Neuronal stem cell (in vitro differentiated cells): ENCODE data around the gene RARA.

ENCODE experiments used
- DNase-seq: peaks from one replicate; pipeline ENCODE4 v3.0.0-alpha.2; 2013; ENCODE audit warnings: low spot score
- H2AFZ ChIP-seq: one replicate; pipeline ENCODE4 v1.6.1; 2013; ENCODE audit warnings: mild to moderate bottlenecking, low read length, inconsistent platforms
- H2AK5ac ChIP-seq: 2 replicates; pipeline ENCODE4 v1.6.1; 2013; ENCODE audit warnings: low read depth, mild to moderate bottlenecking, inconsistent platforms, low read length, moderate library complexity, mixed read lengths
- H2BK120ac ChIP-seq: 2 replicates; pipeline ENCODE4 v1.6.1; 2013; ENCODE audit warnings: low read depth, mild to moderate bottlenecking, inconsistent platforms, low read length, moderate library complexity, mixed read lengths
- H2BK12ac ChIP-seq: one replicate; pipeline ENCODE4 v1.6.1; 2013; ENCODE audit warnings: low read length, inconsistent platforms
- H2BK15ac ChIP-seq: 2 replicates; pipeline ENCODE4 v1.6.1; 2013; ENCODE audit warnings: mild to moderate bottlenecking, low read length, inconsistent platforms, mixed read lengths
- H2BK5ac ChIP-seq: one replicate; pipeline ENCODE4 v1.6.1; 2013; ENCODE audit warnings: inconsistent platforms, mild to moderate bottlenecking, low read length, moderate library complexity
- H3K14ac ChIP-seq: one replicate; pipeline ENCODE4 v1.6.1; 2013; ENCODE audit warnings: low read length, inconsistent platforms
- H3K18ac ChIP-seq: 2 replicates; pipeline ENCODE4 v1.6.1; 2013; ENCODE audit warnings: low read length, inconsistent platforms
- H3K23ac ChIP-seq: 2 replicates; pipeline ENCODE4 v1.6.1; 2013; ENCODE audit warnings: low read depth, mild to moderate bottlenecking, mixed read lengths, low read length, inconsistent platforms; ENCODE audit not compliant: poor library complexity
- H3K27ac ChIP-seq: replicated peaks from 3 replicates; pipeline ENCODE4 v1.5.1; 2013; ENCODE audit warnings: low read length, inconsistent platforms
- H3K27me3 ChIP-seq, 3 experiments: 2 replicates each; pipeline ENCODE4 v1.6.1; 2013; ENCODE audit warnings: low read length in 3 of 3, mild to moderate bottlenecking in 2 of 3, inconsistent platforms in 1 of 3, low read depth in 1 of 3, mixed read lengths in 1 of 3, moderate library complexity in 1 of 3; ENCODE audit not compliant: control insufficient read depth in 3 of 3, insufficient read depth in 3 of 3
- H3K36me3 ChIP-seq, 2 donors: replicated peaks in 1 of 2; 2 replicates each; pipeline ENCODE4 v1.6.1; 2013; ENCODE audit warnings: low read length in 2 of 2; ENCODE audit not compliant: control insufficient read depth in 2 of 2, insufficient read depth in 2 of 2
- H3K4ac ChIP-seq: 2 replicates; pipeline ENCODE4 v1.6.1; 2013; ENCODE audit warnings: inconsistent platforms, mild to moderate bottlenecking, low read length, moderate library complexity
- H3K4me1 ChIP-seq, 2 donors: 1 replicate in 1 of 2; 2 replicates in 1 of 2; pipeline ENCODE4 v1.6.1; 2013; ENCODE audit warnings: low read length in 2 of 2, low read depth in 1 of 2; ENCODE audit not compliant: control insufficient read depth in 2 of 2, insufficient read depth in 1 of 2
- H3K4me2 ChIP-seq: one replicate; pipeline ENCODE4 v1.6.1; 2013; ENCODE audit warnings: mild to moderate bottlenecking, low read length, inconsistent platforms; ENCODE audit not compliant: insufficient read depth, poor library complexity, severe bottlenecking
- H3K4me3 ChIP-seq, 2 donors: 2 replicates each; pipeline ENCODE4 v1.5.1; 2013; ENCODE audit warnings: low read length in 2 of 2, mild to moderate bottlenecking in 2 of 2, inconsistent platforms in 1 of 2, moderate library complexity in 1 of 2
- H3K79me1 ChIP-seq: one replicate; pipeline ENCODE4 v1.6.1; 2013; ENCODE audit warnings: low read depth, mild to moderate bottlenecking, inconsistent platforms, low read length, moderate library complexity
- H3K9ac ChIP-seq: one replicate; pipeline ENCODE4 v1.6.1; 2013; ENCODE audit warnings: mild to moderate bottlenecking, low read depth, low read length, inconsistent platforms; ENCODE audit not compliant: poor library complexity
- H3K9me3 ChIP-seq, 2 donors: replicated peaks in 1 of 2; 2 replicates each; pipeline versions ENCODE3 to v1.6.1; 2013; ENCODE audit warnings: low read length in 2 of 2, mild to moderate bottlenecking in 2 of 2, inconsistent platforms in 1 of 2, low read depth in 1 of 2, mixed read lengths in 1 of 2, moderate library complexity in 1 of 2; ENCODE audit not compliant: control insufficient read depth in 2 of 2, insufficient read depth in 1 of 2
- H4K8ac ChIP-seq: one replicate; pipeline ENCODE4 v1.6.1; 2013; ENCODE audit warnings: low read depth, mild to moderate bottlenecking, inconsistent platforms, low read length, moderate library complexity
- H4K91ac ChIP-seq: one replicate; pipeline ENCODE4 v1.6.1; 2013; ENCODE audit warnings: low read length, low read depth, mild to moderate bottlenecking, inconsistent platforms; ENCODE audit not compliant: poor library complexity
- WGBS, 2 donors: extraction: QIAGEN DNeasy Blood & Tissue Kit; methylation state at CpG; one replicate each; pipeline ENCODE4 v1.1.7; 2013; ENCODE audit warnings: missing lambda C conversion rate in 2 of 2, mixed read lengths in 1 of 2; ENCODE audit not compliant: insufficient read length in 2 of 2, insufficient replicate concordance in 1 of 2; ENCODE audit errors: extremely low coverage in 2 of 2; 5-methylcytosine and 5-hydroxymethylcytosine counted together

RARA gene

DNA sequence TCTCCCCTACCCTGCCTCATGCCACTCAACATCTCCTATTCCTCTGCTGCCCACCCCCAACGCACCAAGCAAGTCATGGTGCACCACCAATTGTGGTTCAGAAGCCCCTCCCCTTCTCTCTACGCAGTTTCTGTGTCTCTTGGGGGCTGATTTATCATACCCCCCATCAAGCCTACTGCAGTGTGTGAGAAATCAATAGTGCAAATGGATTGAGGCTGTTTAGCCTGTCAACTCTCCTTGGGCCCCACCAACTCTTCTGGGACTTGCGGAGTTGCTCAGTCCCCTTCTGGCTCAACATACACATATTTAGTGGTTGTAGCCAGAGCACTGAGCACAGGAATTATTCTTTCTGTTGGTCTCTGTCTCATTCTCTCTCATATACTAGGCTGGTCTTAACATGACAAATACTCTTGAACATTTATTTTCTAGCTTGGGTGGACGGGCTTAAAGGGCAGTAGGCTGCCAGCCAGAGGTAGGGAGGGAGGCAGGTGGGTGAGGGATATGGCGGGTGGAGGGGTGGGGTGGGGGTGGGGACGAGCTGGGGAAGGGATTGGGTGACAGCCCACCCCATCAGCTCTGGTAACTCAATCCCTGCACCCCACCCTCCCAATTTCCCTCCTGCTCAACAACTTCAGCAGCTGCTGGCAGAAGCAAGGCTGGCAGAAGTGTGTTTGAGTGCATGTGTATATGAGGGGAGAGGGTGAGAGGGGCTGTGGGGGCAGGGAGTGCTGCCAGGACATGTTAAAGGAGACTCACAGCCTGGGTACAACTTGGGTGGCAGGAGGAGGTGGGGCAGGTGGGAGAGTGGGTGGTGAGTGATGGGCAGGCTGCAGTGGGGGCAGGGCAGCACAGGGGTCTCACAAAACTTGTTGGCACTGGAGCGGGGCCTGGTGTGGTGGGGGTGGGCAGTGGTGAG lies 4.9 kb downstream of the RARA start:
- peak overlapping the region; percentile 90 for H2AK5ac ChIP-seq
- no peak overlapping the region for H3K4ac ChIP-seq
- H3K9me3 ChIP-seq: peaks cover 0 to 3% of the 10 kb centered on the region in 2 donors
- H2AFZ ChIP-seq: no peak overlapping the region
- H3K23ac ChIP-seq: no peak overlapping the region
- no peak overlapping the region for H3K27ac ChIP-seq
- peaks cover 2% of the 10 kb centered on the region for H3K79me1 ChIP-seq
- peak overlapping the region; percentile 80 for H3K9ac ChIP-seq
- H3K4me1 ChIP-seq: peaks cover 20 to 27% of the 10 kb centered on the region in 2 donors
- no peak overlapping the region for H3K18ac ChIP-seq
- no peak overlapping the region for H3K14ac ChIP-seq
- no peak overlapping the region for H4K91ac ChIP-seq
- no peak overlapping the region for H2BK120ac ChIP-seq
- H2BK15ac ChIP-seq: peak overlapping the region; percentile 96
- no peak for DNase-seq
- no CpG with 5 or more reads among the region's 7 CpGs for WGBS, 2 donors
- no peaks in the 10 kb centered on the region for H3K36me3 ChIP-seq
- H4K8ac ChIP-seq: no peak overlapping the region
- H2BK12ac ChIP-seq: no peak overlapping the region
- H3K4me3 ChIP-seq: no peak overlapping the region
- H2BK5ac ChIP-seq: peak overlapping the region; percentile 16
- H3K4me2 ChIP-seq: no peak overlapping the region
- H3K27me3 ChIP-seq: peaks cover 0 to 12% (median 0%) of the 10 kb centered on the region in 3 experiments

DNA sequence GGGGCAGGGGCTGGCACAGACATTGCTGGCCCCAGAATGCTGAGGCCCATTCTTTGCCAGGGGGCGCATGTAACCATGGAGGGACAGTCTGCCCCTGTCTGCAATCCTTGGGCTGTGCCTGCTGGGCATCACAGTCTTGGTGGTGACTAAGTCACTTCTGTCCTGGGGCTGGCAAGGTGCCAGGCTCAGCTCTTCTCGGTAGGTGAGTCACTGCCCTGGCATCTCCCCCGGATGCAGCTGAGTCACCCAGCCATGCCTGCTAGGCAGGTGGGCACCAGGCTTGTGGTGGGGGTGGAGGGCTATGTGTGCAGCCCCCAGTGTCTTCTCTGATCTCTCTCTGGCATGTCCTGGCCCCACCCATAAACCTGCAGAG lies 5.6 kb downstream of the RARA start:
- Histone ChIP-seq H2BK5ac (no peak overlapping the region), H3K36me3 (no peaks in the 10 kb centered on the region), H2AFZ (no peak overlapping the region), H2BK12ac (no peak overlapping the region), H3K4me2 (no peak overlapping the region), H3K9ac (no peak overlapping the region), H3K18ac (no peak overlapping the region), H2BK120ac (no peak overlapping the region), H2BK15ac (peak overlapping the region; percentile 96), H3K27me3 (peaks cover 0 to 15% (median 0%) of the 10 kb centered on the region in 3 experiments), H3K4me3 (no peak overlapping the region), H3K9me3 (peaks cover 0 to 3% of the 10 kb centered on the region in 2 donors), H3K4ac (no peak overlapping the region), H4K8ac (no peak overlapping the region), H3K79me1 (peaks cover 2% of the 10 kb centered on the region), H3K27ac (no peak overlapping the region), H4K91ac (no peak overlapping the region), H3K4me1 (peaks cover 21 to 25% of the 10 kb centered on the region in 2 donors), H2AK5ac (peak overlapping the region; percentile 90), H3K14ac (no peak overlapping the region), H3K23ac (peak overlapping the region; percentile 60)
- DNase-seq: no peak
- WGBS, 2 donors: no CpG with 5 or more reads among the region's 3 CpGs

DNA sequence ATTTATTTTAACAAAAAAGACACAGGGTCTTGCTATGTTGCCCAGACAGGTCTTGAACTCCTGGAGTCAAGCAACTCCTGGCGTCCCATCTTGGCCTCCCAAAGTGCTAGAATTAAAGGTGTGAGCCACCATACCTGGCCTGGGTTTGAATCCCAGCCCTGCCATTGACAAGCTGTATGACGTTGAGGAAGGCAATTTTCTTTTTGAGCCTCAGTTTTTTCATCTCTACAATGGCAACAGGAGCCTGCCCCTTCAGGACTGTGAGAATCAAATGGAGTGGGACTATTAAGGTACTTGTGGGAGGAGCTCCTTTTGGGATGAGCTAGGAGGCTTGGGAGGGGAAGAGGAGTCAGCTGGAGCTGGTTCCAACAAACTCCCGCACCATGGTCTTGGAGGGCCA lies 6.2 kb downstream of the RARA start:
- Histone ChIP-seq H3K4me2 (no peak overlapping the region), H3K27ac (no peak overlapping the region)

More for the DNA sequence above, 6.2 kb downstream of the RARA start:
- no peak overlapping the region for H3K18ac ChIP-seq
- H3K4me1 ChIP-seq: peaks cover 20 to 25% of the 10 kb centered on the region in 2 donors
- no peak for DNase-seq
- H2BK15ac ChIP-seq: no peak overlapping the region
- no peak overlapping the region for H4K91ac ChIP-seq
- peaks cover 2% of the 10 kb centered on the region for H3K79me1 ChIP-seq
- peaks cover 0 to 15% (median 0%) of the 10 kb centered on the region in 3 experiments for H3K27me3 ChIP-seq
- peaks cover 0 to 3% of the 10 kb centered on the region in 2 donors for H3K9me3 ChIP-seq
- H3K9ac ChIP-seq: no peak overlapping the region
- H3K14ac ChIP-seq: no peak overlapping the region
- no peak overlapping the region for H2BK120ac ChIP-seq
- no peak overlapping the region for H3K4ac ChIP-seq
- no peaks in the 10 kb centered on the region for H3K36me3 ChIP-seq
- no peak overlapping the region for H2AFZ ChIP-seq
- H3K4me3 ChIP-seq: no peak overlapping the region
- no peak overlapping the region for H2BK5ac ChIP-seq
- H2AK5ac ChIP-seq: no peak overlapping the region
- WGBS, 2 donors: no CpG with 5 or more reads among the region's 3 CpGs
- H3K23ac ChIP-seq: no peak overlapping the region
- no peak overlapping the region for H2BK12ac ChIP-seq
- H4K8ac ChIP-seq: no peak overlapping the region
